HepG2 (cell line): ENCODE measurements around the gene IDUA. TPM values are rescaled to one million over a fixed set of nuclear protein-coding genes. Genes with fewer than 3 reads are reported as not detected.

Experiments
- ETV5 ChIP-seq: IDR thresholded peaks from 2 replicates; pipeline ENCODE4 v1.6.1; 2018; ENCODE audit warnings: missing biosample characterization, missing genetic modification reagents, inconsistent platforms, borderline replicate concordance
- HOXA3 ChIP-seq: sonication (generic); formaldehyde crosslinking; IDR thresholded peaks from 2 replicates; pipeline ENCODE4 v1.5.0; 2020; ENCODE audit warnings: missing genetic modification reagents
- MXI1 ChIP-seq: IDR thresholded peaks from 3 replicates; pipeline ENCODE4 v1.6.1; 2012; ENCODE audit warnings: low read depth, low read length, inconsistent platforms, borderline replicate concordance
- ZNF335 ChIP-seq: sonication (generic); formaldehyde crosslinking; IDR thresholded peaks from 2 replicates; pipeline ENCODE4 v1.4.0; 2020; ENCODE audit warnings: missing genetic modification reagents
- polyA plus RNA-seq, 8 experiments: library from polyadenylated mRNA; depleted of rRNA in 3 of 8; stranded (reverse) in 7 of 8; unstranded in 1 of 8; fragments of >200 nt; fragmentation: Illumina TruSeq in 4 of 8; extraction: Trizol in 4 of 8; gene quantifications; 2 replicates each; pipeline versions ENCODE4 v1.2.1 to v1.2.3, GENCODE V29; 2011 to 2016; ENCODE audit warnings: low read depth in 4 of 8, missing spikeins in 1 of 8, mixed read lengths in 1 of 8; ENCODE audit not compliant: insufficient read depth in 1 of 8
- total RNA-seq, 5 experiments: library from RNA; depleted of rRNA; stranded (reverse); fragments of >200 nt; fragmentation: Illumina TruSeq; extraction: Trizol; gene quantifications; 2 replicates each; pipeline ENCODE4 v1.2.3, GENCODE V29; 2016; ENCODE audit warnings: low read depth in 1 of 5
- TF ChIP-seq, protein P1 (sequence below): sonication (generic); formaldehyde crosslinking; IDR thresholded peaks from one replicate; pipeline ENCODE4 v1.5.1; 2020; ENCODE audit warnings: mild to moderate bottlenecking, missing genetic modification reagents; ENCODE audit errors: not compliant biosample characterization

Gene IDUA
- total and polyA plus RNA-seq, 2 of the 13 experiments (the other 11 are each of a cell fraction or from before 2014, with no cell fraction given) = 0.77 to 1.0 TPM

DNA sequence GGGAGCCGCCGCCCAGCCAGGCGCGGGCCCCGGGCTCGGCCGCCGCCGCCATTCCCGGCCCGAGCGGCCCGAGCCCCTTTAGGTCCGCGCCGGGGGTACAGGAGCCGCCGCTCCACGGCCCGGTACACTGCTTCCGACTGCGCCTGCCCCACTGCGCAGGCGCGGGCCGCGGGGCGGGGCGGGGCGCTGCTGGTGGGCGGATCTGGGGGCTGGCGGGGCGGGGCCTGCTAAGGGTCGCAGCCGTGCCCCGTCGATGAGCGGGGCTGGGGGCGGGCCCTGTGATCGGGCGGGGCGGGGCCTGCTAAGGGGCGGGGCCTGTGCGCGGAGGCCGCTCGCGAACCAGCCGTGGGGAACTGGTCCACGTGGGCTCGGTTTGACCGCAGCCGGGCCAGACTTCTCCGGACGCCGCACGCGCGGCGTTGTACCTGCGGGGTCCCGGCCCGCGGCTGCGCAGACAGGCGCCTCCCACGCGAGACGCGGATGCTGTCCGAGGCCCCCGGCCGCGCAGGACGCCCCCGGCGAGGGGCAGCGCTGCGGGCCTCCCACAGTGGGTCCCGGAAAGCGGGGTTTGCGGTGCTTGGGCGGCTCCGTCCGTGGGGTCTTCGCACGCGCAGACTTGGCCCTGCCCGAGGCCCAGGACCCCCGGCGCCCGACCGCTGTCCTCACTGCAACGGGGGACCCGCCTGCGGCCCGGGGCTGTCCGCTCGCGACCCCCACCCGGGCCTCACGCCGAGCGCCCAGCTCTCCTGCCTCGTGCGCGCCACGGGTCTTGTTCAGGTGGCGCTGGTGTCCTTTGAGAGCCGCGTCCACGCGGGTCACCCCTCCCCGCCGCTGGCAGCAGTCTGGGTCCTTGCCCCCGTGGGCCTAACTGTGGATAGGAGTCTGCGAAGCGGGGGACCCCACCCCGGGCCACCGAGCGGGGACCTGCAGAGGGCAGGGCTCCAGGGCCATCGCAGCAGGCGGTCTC lies 13.1 kb upstream of the IDUA start, which contains the start of gene DGKQ (continued):
- TF ChIP-seq, protein P1, sequence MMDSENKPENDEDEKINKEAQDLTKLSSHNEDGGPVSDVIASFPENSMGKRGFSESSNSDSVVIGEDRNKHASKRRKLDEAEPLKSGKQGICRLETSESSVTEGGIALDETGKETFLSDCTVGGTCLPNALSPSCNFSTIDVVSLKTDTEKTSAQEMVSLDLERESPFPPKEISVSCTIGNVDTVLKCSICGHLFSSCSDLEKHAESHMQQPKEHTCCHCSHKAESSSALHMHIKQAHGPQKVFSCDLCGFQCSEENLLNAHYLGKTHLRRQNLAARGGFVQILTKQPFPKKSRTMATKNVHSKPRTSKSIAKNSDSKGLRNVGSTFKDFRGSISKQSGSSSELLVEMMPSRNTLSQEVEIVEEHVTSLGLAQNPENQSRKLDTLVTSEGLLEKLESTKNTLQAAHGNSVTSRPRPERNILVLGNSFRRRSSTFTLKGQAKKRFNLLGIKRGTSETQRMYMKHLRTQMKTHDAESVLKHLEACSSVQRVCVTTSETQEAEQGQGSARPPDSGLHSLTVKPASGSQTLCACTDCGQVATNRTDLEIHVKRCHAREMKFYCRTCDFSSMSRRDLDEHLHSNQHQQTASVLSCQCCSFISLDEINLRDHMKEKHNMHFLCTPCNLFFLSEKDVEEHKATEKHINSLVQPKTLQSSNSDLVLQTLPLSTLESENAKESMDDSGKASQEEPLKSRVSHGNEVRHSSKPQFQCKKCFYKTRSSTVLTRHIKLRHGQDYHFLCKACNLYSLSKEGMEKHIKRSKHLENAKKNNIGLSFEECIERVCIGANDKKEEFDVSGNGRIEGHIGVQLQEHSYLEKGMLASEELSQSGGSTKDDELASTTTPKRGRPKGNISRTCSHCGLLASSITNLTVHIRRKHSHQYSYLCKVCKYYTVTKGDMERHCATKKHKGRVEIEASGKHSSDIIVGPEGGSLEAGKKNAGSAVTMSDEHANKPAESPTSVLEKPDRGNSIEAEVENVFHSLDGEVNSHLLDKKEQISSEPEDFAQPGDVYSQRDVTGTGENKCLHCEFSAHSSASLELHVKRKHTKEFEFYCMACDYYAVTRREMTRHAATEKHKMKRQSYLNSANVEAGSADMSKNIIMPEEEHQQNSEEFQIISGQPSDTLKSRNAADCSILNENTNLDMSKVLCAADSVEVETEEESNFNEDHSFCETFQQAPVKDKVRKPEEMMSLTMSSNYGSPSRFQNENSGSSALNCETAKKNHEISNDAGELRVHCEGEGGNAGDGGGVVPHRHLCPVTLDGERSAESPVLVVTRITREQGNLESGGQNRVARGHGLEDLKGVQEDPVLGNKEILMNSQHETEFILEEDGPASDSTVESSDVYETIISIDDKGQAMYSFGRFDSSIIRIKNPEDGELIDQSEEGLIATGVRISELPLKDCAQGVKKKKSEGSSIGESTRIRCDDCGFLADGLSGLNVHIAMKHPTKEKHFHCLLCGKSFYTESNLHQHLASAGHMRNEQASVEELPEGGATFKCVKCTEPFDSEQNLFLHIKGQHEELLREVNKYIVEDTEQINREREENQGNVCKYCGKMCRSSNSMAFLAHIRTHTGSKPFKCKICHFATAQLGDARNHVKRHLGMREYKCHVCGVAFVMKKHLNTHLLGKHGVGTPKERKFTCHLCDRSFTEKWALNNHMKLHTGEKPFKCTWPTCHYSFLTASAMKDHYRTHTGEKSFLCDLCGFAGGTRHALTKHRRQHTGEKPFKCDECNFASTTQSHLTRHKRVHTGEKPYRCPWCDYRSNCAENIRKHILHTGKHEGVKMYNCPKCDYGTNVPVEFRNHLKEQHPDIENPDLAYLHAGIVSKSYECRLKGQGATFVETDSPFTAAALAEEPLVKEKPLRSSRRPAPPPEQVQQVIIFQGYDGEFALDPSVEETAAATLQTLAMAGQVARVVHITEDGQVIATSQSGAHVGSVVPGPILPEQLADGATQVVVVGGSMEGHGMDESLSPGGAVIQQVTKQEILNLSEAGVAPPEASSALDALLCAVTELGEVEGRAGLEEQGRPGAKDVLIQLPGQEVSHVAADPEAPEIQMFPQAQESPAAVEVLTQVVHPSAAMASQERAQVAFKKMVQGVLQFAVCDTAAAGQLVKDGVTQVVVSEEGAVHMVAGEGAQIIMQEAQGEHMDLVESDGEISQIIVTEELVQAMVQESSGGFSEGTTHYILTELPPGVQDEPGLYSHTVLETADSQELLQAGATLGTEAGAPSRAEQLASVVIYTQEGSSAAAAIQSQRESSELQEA = peak; percentile 76
- TF ChIP-seq MXI1 (peak; percentile 17; the same call in 1 of the 3 replicates), HOXA3 (CRISPR knock-in tag) (peak; percentile 36; the same call in 1 of the 2 replicates), ZNF335 (CRISPR knock-in tag) (no peak), ETV5 (CRISPR knock-in tag) (no peak)
- TF ChIP-seq, all 625 proteins: peak for 6
